Stimulated activated CD8-positive, alpha-beta memory T cell treated with anti-CD3 and anti-CD28 coated beads, Interleukin-7, amount 100 ng/mL, for 48 hours (primary cell): ENCODE results near the gene FPGS.
A peak's percentile ranks its signal among the peaks of the same experiment; 100 is the strongest.
"Not testable (repeated sequence)": the region's sequence is repeated elsewhere in the genome, so short reads cannot be mapped to it uniquely, and the experiment has no call there.

Experiments used
- DNase-seq, 2 donors: peaks; one replicate each; pipeline ENCODE4 v3.0.0-alpha.2; 2020; ENCODE audit warnings: low read depth in 1 of 2; ENCODE audit errors: extremely low read depth in 1 of 2

Gene FPGS

GRCh38 chr9:127802576-127803443 lies at the start of gene FPGS:
TSS of gene FPGS (plus strand) at chr9:127802882. CDS start at chr9:127802925, 43 bp downstream.
- DNase-seq = peak; percentile 67 to 84

GRCh38 chr9:127753148-127753547 lies 49.5 kb upstream of the FPGS start:
- no peak for DNase-seq

DNA sequence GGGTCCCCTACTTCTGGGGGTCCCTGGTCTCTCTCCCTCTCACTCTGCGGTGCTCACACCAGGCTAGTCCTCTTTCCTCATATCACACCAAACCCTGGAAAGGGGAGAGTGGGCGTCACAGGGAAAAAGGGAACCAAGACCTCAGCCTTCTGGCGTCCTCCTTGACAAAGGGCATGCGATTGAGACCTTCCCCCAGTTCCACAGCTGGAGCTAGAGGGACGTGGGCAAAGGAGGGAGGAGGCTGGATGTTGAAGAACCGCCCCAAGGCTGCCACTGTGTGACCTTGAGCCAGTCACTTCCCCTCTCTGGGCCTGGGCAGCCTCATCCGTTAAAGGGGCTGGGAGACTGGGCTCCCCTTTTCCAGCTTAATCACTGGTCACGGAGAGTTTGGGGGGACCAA lies 49.1 kb upstream of the FPGS start:
- no peak for DNase-seq

DNA sequence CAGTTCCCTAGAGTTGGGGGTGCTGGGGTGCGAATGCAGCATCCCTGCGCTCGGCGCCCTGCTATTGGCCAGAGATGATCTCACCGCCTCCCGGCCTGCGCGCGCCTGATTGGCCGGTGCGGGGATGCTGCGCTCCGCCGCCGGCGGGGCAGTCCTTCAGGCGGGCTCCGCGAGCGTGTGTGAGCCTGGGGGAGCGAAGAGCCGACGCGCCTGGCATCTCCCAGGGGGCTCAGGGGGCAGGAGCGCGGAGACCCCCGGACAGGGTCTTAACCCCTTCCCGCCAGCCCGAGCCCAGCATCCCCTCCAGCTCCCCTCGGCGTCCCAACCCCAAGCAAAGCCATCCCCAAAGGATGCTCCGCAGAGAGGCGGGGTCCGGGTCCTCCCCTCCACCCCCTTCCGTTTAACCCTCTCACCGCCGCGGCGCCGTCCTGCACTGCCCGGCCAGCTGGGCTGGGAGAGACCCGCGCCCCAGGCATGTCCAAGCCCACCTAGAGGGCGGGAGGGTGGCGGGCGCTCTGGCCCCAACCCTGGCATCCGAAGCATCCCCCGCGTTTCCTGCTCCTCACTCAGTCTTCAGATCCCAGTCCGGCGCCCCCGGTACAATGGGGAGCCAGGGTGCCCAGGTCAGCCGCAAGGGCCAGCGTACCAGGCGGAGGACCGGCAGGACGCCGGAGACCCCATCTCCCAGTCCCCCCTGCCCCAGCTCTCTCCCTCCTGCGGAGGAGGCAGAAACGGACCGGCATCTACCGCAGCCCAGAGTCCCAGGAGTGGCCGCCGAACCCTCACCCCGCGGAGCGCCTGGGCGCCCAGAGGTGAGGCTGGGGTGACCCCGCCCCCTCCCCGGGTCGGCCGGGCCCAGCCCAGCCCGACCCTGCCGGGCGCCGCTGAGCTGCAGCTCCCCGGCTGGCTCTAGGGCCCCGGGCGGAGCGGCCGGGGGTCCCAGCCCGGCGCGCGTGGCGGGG lies 48.3 kb upstream of the FPGS start:
- DNase-seq = no peak

GRCh38 chr9:127755061-127756060 lies 47.3 kb upstream of the FPGS start:
- DNase-seq = no peak

- no peak for DNase-seq
Observed at GRCh38 chr9:127756233-127756632, 46.4 kb upstream of the FPGS start.

- not testable (repeated sequence) for DNase-seq
Observed at GRCh38 chr9:127756776-127757175, 45.9 kb upstream of the FPGS start.

DNA sequence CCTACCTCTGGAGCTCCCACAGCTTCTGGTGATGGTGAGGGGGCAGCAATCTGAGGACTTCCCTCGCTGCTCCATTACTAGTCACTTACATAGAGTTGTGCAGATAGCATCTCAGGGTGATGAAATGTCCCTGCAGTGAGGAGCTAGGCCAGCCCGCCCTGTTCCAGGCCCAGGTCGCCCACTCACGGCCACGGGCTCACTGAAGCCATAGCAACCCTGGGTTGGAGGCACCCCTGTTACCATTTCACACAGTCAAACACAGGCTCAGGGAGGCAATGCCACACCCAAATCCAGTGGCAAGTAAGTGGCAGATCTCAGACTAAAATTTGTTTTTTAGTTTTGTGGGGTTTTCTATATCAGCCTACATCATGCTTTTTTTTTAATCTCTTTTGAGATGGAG lies 43.8 kb upstream of the FPGS start:
- no peak for DNase-seq

DNA sequence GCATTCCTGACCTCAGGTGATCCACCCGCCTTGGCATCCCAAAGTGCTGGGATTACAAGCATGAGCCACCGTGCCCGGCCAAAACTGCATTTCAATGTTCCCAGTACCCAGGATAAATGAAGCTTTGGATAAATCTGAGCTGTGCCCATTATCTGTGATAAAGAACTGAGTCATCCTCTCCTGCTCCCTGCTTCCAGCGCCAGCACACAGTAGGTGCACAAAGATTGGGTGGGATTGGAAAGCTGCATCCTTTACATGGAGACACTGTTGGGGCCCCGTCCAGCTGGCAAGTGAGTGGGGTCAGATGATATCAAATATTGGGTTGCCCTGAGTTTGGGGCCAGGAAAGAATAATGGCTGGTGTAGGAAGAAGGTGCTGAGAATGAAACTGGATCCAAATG lies 41.6 kb upstream of the FPGS start:
- DNase-seq = no peak

DNA sequence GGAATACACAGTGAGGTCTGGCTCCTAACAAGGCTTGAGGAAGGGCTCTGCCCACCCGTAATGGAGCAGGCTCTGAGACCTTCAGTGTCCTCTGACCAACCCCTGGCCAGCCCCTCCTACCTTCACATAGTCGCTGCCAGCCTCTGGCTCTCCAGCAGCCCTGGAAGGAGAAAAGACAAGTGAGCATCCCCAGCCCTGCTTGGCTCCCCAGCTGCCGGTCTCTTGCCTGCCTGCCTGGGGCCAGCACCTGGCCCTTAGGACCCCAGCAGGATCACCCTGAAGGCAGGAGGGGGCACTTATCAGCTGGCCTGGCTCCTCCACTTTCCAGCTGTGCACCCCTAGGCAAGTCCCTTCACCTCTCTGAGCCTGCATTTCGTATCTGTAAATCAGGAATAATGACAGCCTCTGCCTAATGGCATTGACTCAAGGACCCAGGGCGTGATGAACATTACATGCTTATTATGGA lies 41.2 kb upstream of the FPGS start:
- DNase-seq = no peak

- DNase-seq = no peak
Observed at GRCh38 chr9:127762111-127762676, 40.5 kb upstream of the FPGS start.

- no peak for DNase-seq
Observed at GRCh38 chr9:127763918-127764384, 38.7 kb upstream of the FPGS start.

DNA sequence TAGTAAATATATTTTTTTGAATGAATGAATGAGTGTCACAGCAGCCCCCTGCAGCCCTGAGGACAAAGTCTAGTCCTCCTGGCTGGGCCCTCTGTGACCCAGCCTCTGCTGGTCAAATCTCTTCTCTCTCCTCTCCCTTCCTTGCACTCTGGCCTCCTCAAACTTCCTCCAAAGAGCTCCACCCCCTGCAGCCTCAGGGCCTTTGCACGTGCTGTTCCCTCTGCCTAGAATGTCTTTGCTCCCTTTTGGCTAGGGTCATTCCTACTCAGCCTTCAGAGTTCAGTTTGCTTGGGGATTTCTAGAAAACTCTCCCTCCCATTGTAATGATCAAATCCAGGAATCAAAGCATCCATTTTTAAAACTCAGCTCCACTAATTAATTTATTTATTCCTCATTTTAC lies 37.3 kb upstream of the FPGS start:
- no peak for DNase-seq

- DNase-seq = no peak
Observed at GRCh38 chr9:127767410-127767809, 35.3 kb upstream of the FPGS start.

DNA sequence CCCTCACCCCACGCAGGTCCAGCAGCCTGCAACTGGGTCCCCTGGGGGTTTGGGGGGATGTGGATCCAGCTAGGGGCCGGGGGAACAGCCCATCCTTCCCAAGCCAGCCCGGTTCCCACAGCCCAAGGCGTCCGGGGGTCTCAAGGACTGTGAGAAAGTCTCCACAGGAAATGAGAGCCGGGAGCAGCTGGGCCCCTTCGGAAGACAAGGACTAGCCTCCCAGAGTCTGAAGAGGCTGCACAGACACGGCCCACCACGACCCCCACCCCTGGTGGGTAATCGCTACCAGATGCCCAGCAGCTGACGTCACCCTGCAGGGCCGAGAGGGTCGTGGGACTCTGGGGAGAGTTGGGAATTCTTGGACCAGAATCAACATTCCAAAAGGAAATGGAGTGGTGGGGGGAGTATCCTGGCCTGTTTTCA lies 34.8 kb upstream of the FPGS start:
- DNase-seq = no peak

DNA sequence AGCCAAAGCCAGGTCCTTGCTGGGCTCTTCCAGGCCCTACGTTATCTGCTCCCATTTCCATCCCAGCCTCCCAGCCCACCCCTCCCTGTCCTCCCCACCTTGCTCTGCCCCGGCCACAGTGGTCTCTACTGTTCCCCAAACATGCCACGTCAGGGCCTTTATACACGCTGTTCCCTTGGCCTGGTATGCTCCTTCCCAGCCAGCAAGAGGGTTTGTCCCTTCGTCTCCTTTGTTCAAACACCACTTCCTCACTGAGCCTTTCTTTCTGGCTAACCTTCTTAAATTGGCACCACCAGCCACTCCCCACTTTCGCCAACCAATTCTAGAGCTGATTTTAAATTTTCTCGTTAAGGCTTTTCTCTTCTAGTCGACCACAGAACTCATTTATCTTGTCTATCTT lies 34.0 kb upstream of the FPGS start:
- no peak for DNase-seq

GRCh38 chr9:127769101-127769500 lies 33.6 kb upstream of the FPGS start:
- no peak for DNase-seq

DNA sequence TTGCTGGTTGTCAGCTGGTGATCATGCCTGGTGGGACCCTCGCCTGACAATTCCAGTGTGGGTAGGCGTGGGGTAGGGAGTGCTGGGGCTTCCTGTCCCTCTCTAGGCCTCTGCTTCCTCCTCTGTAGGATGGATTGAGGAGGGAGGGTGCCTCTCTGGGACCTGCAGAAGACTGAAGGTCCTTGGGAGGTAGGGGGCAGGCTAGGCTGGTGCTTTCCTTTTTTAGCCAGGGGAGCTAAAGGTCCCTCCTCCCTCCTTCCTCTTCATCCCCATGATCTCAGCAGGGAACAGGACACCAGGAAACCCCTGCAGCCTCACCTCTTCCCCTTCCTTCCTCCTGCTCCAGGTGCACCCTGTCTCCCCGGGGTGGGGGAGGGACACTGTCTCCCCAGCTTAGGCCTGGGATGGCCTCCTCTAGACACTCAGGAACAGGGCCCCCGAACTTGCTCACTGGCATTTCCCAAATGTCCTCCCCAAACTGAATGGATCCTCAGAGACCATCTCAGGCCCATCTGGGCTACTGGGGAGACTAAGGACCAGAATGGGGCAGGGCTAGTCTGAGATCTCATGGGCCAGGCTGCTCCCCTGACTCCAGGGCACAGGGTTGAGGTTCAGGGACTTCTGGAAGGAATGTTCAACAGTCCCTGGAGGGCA lies 32.6 kb upstream of the FPGS start:
- DNase-seq = no peak

GRCh38 chr9:127770583-127770904 lies 32.1 kb upstream of the FPGS start:
- no peak for DNase-seq
